ENCODE data around the gene C1R.
A peak's percentile ranks its signal among the peaks of the same experiment; 100 is the strongest.

C1R gene

DNA sequence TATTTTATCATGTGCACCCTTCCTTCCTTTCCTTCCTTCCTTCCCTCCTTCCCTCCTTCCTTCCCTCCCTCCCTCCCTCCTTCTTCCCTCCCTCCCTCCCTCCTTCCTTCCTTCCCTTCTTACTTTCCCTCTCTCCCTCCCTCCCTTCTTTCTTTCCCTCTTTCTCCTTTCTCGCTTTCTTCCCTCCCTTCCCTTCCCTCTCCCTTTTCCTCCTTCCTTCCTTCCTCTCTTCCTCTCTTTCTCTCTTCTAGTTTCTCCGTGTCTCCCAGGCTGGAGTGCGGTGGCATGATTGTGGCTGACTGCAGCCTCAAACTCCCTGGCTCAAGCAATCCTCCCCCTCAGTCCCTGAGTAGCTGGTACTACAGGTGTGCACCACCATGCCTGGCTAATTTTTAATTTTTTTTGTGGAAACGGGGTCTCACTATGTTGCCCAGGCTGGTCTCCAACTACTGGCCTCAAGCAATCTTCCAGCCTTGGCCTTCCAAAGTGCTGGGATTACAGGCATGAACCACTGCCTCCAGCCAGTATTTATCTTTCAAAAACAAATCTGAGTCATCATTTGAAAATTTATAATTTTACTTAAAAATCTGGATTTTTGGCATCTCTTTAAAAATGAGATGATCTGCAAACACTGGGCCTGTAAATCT lies 8.9 kb upstream of the C1R start (continued):
- TF ChIP-seq, protein P1, sequence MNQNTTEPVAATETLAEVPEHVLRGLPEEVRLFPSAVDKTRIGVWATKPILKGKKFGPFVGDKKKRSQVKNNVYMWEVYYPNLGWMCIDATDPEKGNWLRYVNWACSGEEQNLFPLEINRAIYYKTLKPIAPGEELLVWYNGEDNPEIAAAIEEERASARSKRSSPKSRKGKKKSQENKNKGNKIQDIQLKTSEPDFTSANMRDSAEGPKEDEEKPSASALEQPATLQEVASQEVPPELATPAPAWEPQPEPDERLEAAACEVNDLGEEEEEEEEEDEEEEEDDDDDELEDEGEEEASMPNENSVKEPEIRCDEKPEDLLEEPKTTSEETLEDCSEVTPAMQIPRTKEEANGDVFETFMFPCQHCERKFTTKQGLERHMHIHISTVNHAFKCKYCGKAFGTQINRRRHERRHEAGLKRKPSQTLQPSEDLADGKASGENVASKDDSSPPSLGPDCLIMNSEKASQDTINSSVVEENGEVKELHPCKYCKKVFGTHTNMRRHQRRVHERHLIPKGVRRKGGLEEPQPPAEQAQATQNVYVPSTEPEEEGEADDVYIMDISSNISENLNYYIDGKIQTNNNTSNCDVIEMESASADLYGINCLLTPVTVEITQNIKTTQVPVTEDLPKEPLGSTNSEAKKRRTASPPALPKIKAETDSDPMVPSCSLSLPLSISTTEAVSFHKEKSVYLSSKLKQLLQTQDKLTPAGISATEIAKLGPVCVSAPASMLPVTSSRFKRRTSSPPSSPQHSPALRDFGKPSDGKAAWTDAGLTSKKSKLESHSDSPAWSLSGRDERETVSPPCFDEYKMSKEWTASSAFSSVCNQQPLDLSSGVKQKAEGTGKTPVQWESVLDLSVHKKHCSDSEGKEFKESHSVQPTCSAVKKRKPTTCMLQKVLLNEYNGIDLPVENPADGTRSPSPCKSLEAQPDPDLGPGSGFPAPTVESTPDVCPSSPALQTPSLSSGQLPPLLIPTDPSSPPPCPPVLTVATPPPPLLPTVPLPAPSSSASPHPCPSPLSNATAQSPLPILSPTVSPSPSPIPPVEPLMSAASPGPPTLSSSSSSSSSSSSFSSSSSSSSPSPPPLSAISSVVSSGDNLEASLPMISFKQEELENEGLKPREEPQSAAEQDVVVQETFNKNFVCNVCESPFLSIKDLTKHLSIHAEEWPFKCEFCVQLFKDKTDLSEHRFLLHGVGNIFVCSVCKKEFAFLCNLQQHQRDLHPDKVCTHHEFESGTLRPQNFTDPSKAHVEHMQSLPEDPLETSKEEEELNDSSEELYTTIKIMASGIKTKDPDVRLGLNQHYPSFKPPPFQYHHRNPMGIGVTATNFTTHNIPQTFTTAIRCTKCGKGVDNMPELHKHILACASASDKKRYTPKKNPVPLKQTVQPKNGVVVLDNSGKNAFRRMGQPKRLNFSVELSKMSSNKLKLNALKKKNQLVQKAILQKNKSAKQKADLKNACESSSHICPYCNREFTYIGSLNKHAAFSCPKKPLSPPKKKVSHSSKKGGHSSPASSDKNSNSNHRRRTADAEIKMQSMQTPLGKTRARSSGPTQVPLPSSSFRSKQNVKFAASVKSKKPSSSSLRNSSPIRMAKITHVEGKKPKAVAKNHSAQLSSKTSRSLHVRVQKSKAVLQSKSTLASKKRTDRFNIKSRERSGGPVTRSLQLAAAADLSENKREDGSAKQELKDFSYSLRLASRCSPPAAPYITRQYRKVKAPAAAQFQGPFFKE (tag by site-specific recombination; IDR thresholded peaks at IDR 0.05; ENCODE audit: borderline replicate concordance) = no peak
- TF ChIP-seq ZNF121 (tag by site-specific recombination; IDR thresholded peaks at IDR 0.05) (peak; percentile 82), ZNF366 (tag by site-specific recombination; conservative IDR thresholded peaks at IDR 0.05) (peak; percentile 73)

DNA sequence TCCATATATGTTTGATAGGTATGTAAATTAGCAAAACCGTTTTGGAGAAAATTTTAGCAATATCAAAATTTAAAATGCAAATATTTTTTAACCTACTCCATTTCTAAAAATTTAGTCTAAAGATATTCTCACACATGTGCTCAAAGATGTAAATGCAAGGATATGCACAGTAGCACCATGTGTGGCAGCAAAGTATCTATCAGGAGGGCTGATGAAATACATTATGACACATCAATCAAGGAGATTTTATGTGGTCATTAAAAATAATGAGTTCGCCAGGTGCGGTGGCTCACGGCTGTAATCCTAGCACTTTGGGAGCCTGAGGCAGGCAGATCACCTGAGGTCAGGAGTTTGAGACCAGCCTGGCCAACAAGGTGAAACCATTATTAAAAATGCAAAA lies 8.0 kb upstream of the C1R start:
- no peaks in the 10 kb centered on the region for H3K4me1 ChIP-seq (ENCODE audit: control insufficient read depth, insufficient read depth, low read length)
- H3K4me3 ChIP-seq (ENCODE audit: low read depth, low read length) = no peak overlapping the region
- POLR2A ChIA-PET = no interaction called here
- TF ChIP-seq ZEB2 (tag by site-specific recombination; IDR thresholded peaks at IDR 0.05) = no peak
- TF ChIP-seq ZFP37 (tag by site-specific recombination; IDR thresholded peaks at IDR 0.05) = no peak
- TF ChIP-seq ZNF37A (tag by site-specific recombination; IDR thresholded peaks at IDR 0.05) = no peak
- TF ChIP-seq SP2 (tag by site-specific recombination; IDR thresholded peaks at IDR 0.05) = no peak
- TF ChIP-seq ZNF140 (tag by site-specific recombination; IDR thresholded peaks at IDR 0.05) = no peak
- TF ChIP-seq, protein P2, sequence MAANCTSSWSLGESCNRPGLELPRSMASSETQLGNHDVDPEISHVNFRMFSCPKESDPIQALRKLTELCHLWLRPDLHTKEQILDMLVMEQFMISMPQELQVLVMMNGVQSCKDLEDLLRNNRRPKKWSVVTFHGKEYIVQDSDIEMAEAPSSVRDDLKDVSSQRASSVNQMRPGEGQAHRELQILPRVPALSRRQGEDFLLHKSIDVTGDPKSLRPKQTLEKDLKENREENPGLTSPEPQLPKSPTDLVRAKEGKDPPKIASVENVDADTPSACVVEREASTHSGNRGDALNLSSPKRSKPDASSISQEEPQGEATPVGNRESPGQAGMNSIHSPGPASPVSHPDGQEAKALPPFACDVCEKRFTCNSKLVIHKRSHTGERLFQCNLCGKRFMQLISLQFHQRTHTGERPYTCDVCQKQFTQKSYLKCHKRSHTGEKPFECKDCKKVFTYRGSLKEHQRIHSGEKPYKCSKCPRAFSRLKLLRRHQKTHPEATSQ (tag by site-specific recombination; IDR thresholded peaks at IDR 0.05) = no peak
- TF ChIP-seq ZNF701 (tag by site-specific recombination; IDR thresholded peaks at IDR 0.05) = no peak
- TF ChIP-seq ZNF239 (tag by site-specific recombination; IDR thresholded peaks at IDR 0.05) = no peak
- peak; percentile 66; the same call in 1 of the 2 replicates for TF ChIP-seq OSR2 (tag by site-specific recombination; IDR thresholded peaks at IDR 0.05)
- no peak overlapping the region for H3K27ac ChIP-seq (ENCODE audit: extremely low read depth, low read depth, low read length)
- no peaks in the 10 kb centered on the region for H3K9me3 ChIP-seq (ENCODE audit: control insufficient read depth, insufficient read depth, low read depth, low read length)
- CTCF ChIA-PET = interaction anchor here (1.1 to 4.6 kb wide), 2 partner anchors 8 to 12 kb away, joined by 4 to 32 read pairs; no protein-coding TSS in a partner anchor
- H3K36me3 ChIP-seq (ENCODE audit: control insufficient read depth in 2 of 2, insufficient read depth in 1 of 2, low read length in 2 of 2) = peaks cover 0 to 25% of the 10 kb centered on the region in 2 experiments; a peak in 1 of 3 replicates

DNA sequence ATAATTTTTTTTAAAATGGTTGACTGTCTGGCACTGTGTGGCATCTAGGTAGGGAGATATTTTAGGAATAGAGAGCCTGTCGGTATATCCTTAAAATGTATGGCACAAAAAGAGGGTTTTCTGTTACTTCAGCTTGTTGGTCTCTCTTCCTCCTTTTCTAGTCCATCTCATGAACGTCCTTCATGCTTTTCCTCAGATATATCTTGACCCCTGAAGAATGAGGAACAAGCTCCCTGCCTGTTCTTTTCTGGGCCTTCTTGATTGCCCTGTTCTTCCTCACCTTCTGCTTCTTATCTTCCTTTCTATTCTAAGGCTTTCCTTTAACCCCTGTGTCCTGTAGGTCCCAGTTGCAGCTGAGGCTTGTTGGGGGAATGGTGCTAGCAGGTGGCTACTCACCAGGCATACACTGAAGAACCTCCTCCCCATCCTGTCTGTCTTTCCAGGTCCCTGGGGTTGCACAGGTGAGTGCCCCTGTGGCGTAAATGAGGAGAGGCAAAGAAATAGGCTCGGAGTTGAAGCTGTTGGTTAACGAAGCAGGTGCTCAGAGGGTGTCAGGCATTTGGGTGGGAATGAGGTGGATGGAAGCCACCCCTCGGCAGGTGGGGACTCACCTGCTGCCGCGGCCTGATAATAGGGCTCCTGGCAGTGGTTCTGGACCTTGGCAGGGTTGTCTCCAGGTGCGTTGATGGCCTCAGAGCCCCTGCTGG lies 7.2 kb upstream of the C1R start:
- POLR2A ChIA-PET = no interaction called here
- Histone ChIP-seq H3K4me1 (ENCODE audit: control insufficient read depth, insufficient read depth, low read length) (no peaks in the 10 kb centered on the region), H3K27ac (ENCODE audit: extremely low read depth, low read depth, low read length) (no peak overlapping the region), H3K9me3 (ENCODE audit: control insufficient read depth, insufficient read depth, low read depth, low read length) (no peaks in the 10 kb centered on the region), H3K4me3 (ENCODE audit: low read depth, low read length) (no peak overlapping the region), H3K36me3 (ENCODE audit: control insufficient read depth in 2 of 2, insufficient read depth in 1 of 2, low read length in 2 of 2) (peaks cover 0 to 24% of the 10 kb centered on the region in 2 experiments; a peak in 1 of 3 replicates)
- no peak for TF ChIP-seq ZNF561 (tag by site-specific recombination; IDR thresholded peaks at IDR 0.05; ENCODE audit: borderline replicate concordance)
- CTCF ChIA-PET = interaction anchor here (0.6 to 4.6 kb wide), 3 partner anchors 9 to 45 kb away, joined by 3 to 32 read pairs (median 4); no protein-coding TSS in a partner anchor
